C4-2B (cell line): Measurements from ENCODE around the gene NPAS3.

ENCODE experiments used
- CTCF ChIP-seq: fragments of 450-650 bp; conservative IDR thresholded peaks from 2 replicates; pipeline ENCODE4 v1.5.1; 2017; ENCODE audit warnings: mild to moderate bottlenecking
- ZFX ChIP-seq: fragments of 450-650 bp; IDR thresholded peaks from 2 replicates; pipeline ENCODE4 v1.6.1; 2017

GRCh38 chr14:33849455-33849801, 910.7 kb downstream of the NPAS3 start:
- peak; percentile 60 for TF ChIP-seq CTCF
- TF ChIP-seq ZFX, result no peak
